ENCODE data around the gene POU3F2.

Gene POU3F2

GRCh38 chr6:98830146-98830545, 4.2 kb upstream of the POU3F2 start:
- no peak for DNase-seq (ENCODE audit: low read depth in 3 of 3)

- DNase-seq (ENCODE audit: low read depth in 3 of 3): no peak
Observed at GRCh38 chr6:98831057-98831958, 3.1 kb upstream of the POU3F2 start.

GRCh38 chr6:98831959-98832283, 2.5 kb upstream of the POU3F2 start:
- no peak for DNase-seq (ENCODE audit: low read depth in 3 of 3)

- DNase-seq (ENCODE audit: low read depth in 3 of 3): no peak
Observed at GRCh38 chr6:98832284-98833056, 1.9 kb upstream of the POU3F2 start.

GRCh38 chr6:98833057-98833306, 1.4 kb upstream of the POU3F2 start:
- no peak for DNase-seq (ENCODE audit: low read depth in 3 of 3)

- DNase-seq (ENCODE audit: low read depth in 3 of 3): no peak
Observed at GRCh38 chr6:98833307-98834059, 891 bp upstream of the POU3F2 start.

GRCh38 chr6:98835149-98836024, 1.0 kb downstream of the POU3F2 start:
- DNase-seq (ENCODE audit: low read depth in 3 of 3): no peak

GRCh38 chr6:98836025-98836961, 1.9 kb downstream of the POU3F2 start:
- no peak for DNase-seq (ENCODE audit: low read depth in 3 of 3)

GRCh38 chr6:98836962-98837944, 2.9 kb downstream of the POU3F2 start:
- no peak for DNase-seq (ENCODE audit: low read depth in 3 of 3)

GRCh38 chr6:98838032-98838431, 3.7 kb downstream of the POU3F2 start:
- no peak for DNase-seq (ENCODE audit: low read depth in 3 of 3)

- no peak for DNase-seq (ENCODE audit: low read depth in 3 of 3)
Observed at GRCh38 chr6:98838975-98839374, 4.6 kb downstream of the POU3F2 start.

GRCh38 chr6:98839781-98840361, 5.5 kb downstream of the POU3F2 start:
- no peak for DNase-seq (ENCODE audit: low read depth in 3 of 3)

GRCh38 chr6:98840385-98840784, 6.0 kb downstream of the POU3F2 start:
- DNase-seq (ENCODE audit: low read depth in 3 of 3): no peak

- DNase-seq (ENCODE audit: low read depth in 3 of 3): no peak
Observed at GRCh38 chr6:98840996-98841513, 6.7 kb downstream of the POU3F2 start.

- no peak for DNase-seq (ENCODE audit: low read depth in 3 of 3)
Observed at GRCh38 chr6:98841621-98842341, 7.4 kb downstream of the POU3F2 start.

- no peak for DNase-seq (ENCODE audit: low read depth in 3 of 3)
Observed at GRCh38 chr6:98842342-98843180, 8.2 kb downstream of the POU3F2 start.
